Heart left ventricle (tissue), 16 donors: ENCODE data around the gene SSR1. TPM values are rescaled to one million over a fixed set of nuclear protein-coding genes. Genes with fewer than 3 reads are reported as not detected.

Experiments
- ATAC-seq, 4 donors: fragments of 200-7000 bp; cut with Tn5 transposase; one replicate each; pipeline ENCODE4 v1.9.1; 2020 to 2022; ENCODE audit warnings: moderate library complexity in 4 of 4, mild to moderate bottlenecking in 3 of 4, moderate number of reproducible peaks in 1 of 4
- DNase-seq, 5 donors: peaks; one replicate each; pipeline ENCODE4 v3.0.0-alpha.2; 2020
- H3K27ac ChIP-seq, 12 donors: fragments of 200-600 bp; sonication (generic) in 4 of 12; one replicate each; pipeline versions ENCODE4 v1.5.0 to v1.8.0; 2016 to 2022; ENCODE audit warnings: mild to moderate bottlenecking in 2 of 12
- H3K27me3 ChIP-seq, 9 donors: fragments of 200-600 bp; sonication (generic) in 2 of 9; one replicate each; pipeline versions ENCODE4 v1.5.1 to v1.8.0; 2016 to 2022; ENCODE audit warnings: mild to moderate bottlenecking in 3 of 9
- H3K36me3 ChIP-seq, 9 donors: fragments of 200-600 bp; sonication (generic) in 2 of 9; one replicate each; pipeline versions ENCODE4 v1.5.0 to v1.8.0; 2018 to 2022; ENCODE audit warnings: mild to moderate bottlenecking in 2 of 9
- H3K4me1 ChIP-seq, 12 donors: fragments of 200-600 bp; sonication (generic) in 4 of 12; one replicate each; pipeline versions ENCODE4 v1.5.0 to v1.8.0; 2016 to 2022; ENCODE audit warnings: mild to moderate bottlenecking in 3 of 12
- H3K4me3 ChIP-seq, 12 donors: fragments of 200-600 bp; sonication (generic) in 4 of 12; one replicate each; pipeline versions ENCODE4 v1.5.0 to v1.8.0; 2017 to 2022; ENCODE audit warnings: mild to moderate bottlenecking in 9 of 12, moderate library complexity in 4 of 12
- H3K9me3 ChIP-seq, 12 donors: fragments of 200-600 bp; sonication (generic) in 4 of 12; one replicate each; pipeline versions ENCODE4 v1.5.0 to v1.8.0; 2016 to 2022; ENCODE audit warnings: mild to moderate bottlenecking in 1 of 12
- POLR2A ChIP-seq, 2 donors: fragments of 450-650 bp; IDR thresholded peaks; one replicate each; pipeline ENCODE4 v1.6.1; 2017; ENCODE audit warnings: antibody characterized with exemption in 2 of 2, mild to moderate bottlenecking in 2 of 2, moderate library complexity in 2 of 2
- WGBS, 4 donors: extraction: QIAGEN DNeasy Blood & Tissue Kit in 2 of 4; methylation state at CpG; one replicate each; pipeline versions ENCODE4 v1.1.5 to v1.1.7; 2013 to 2018; 5-methylcytosine and 5-hydroxymethylcytosine counted together
- intact Hi-C, 10 donors: fragments of 100-400 bp; cut with DNase I; formaldehyde crosslinking; loops; one replicate each; pipeline versions ENCODE4 v1.11.1 to v1.14.2; 2022
- polyA plus RNA-seq, 2 donors: library from polyadenylated mRNA; stranded (reverse); fragments of 200-250 nt; gene quantifications; one replicate each; pipeline ENCODE4 v1.2.3, GENCODE V29; 2013
- total RNA-seq, 9 donors: library from RNA; depleted of rRNA in 2 of 9; stranded (reverse); fragments of >200 nt in 2 of 9; fragmentation: NEBNext Ultra II Directional in 3 of 9; extraction: Animal tissue kit (Norgen Biotek cat#: 25700) in 3 of 9; gene quantifications; one replicate each; pipeline versions ENCODE4 v1.1.0 to v1.2.4, GENCODE V29; 2016 to 2023
- TF ChIP-seq, protein P1 (sequence below), 12 donors: fragments of 200-600 bp; sonication (generic) in 4 of 12; IDR thresholded peaks; one replicate each; pipeline versions ENCODE4 v1.5.0 to v1.8.0; 2018 to 2022; ENCODE audit warnings: antibody characterized with exemption in 12 of 12, mild to moderate bottlenecking in 5 of 12
- donor health status: ischemic (EF 13 %, LVEDD 7.1; RV severe dilation, severe dysfunction).
- donor health status: healthy with polysubstance abuse.
- donor health status: DM: no; HTN: yes; CAD: no.
- donor health status: DM: no; HTN: no; CAD: no.
- donor health status: ischemic (EF 25% LVEDD 6.9; RV normal size, moderate dysfunction).
- donor health status: ischemic (EF 25% LVEDD 5.7; RV mildly dilated, moderate dysfunction).
- donor health status: healthy.
- donor health status: DM: yes; HTN: yes; CAD: no.
- donor health status: ischemic (EF 35%, LVEDD 5.7; RV mildly dilated, moderate dysfunction).
- donor health status: nonischemic (EF 11% LVEDD 7.7; RV severe dilation, severe dysfunction).
- donor health status: DM: yes; HTN: yes; CAD: no.
- donor health status: PGD.
- donor health status: ischemic (EF 29% LVEDD 5.4; RV normal size, mild dysfunction).
- donor health status: nonischemic (EF 23%, LVEDD 6.1; RV moderate dilation, normal function).

SSR1 gene
- total and polyA plus RNA-seq, 11 donors = 8.6 to 106 (median 67.9) TPM

DNA sequence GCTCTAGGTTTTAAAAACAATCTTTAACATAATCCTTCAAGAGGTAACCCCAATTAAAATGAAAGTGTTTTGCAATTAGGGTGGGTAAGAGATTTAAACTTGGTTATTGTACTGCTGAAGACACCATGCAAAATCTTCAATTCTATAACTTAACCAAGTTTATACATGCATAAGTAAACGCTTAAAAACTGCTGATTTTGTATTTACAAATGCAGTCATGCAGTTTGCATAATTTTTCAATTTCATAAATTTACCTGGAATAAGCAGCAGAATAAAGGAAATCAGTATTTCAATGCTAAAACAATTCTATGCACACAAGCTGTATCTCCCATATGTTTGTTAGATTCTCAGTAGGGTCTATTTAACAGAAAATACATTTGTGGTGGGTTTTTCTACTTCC lies 22.9 kb downstream of the SSR1 start:
- Histone ChIP-seq H3K27me3 (no peaks in the 10 kb centered on the region), H3K4me3 (no peak overlapping the region), H3K4me1 (peaks cover 0 to 7% (median 0%) of the 10 kb centered on the region in 12 donors), H3K27ac (no peak overlapping the region), H3K36me3 (peaks cover 0 to 100% (median 98%) of the 10 kb centered on the region in 9 donors), H3K9me3 (no peaks in the 10 kb centered on the region)
- no peak for TF ChIP-seq POLR2A (IDR thresholded peaks at IDR 0.05)
- TF ChIP-seq, protein P1, sequence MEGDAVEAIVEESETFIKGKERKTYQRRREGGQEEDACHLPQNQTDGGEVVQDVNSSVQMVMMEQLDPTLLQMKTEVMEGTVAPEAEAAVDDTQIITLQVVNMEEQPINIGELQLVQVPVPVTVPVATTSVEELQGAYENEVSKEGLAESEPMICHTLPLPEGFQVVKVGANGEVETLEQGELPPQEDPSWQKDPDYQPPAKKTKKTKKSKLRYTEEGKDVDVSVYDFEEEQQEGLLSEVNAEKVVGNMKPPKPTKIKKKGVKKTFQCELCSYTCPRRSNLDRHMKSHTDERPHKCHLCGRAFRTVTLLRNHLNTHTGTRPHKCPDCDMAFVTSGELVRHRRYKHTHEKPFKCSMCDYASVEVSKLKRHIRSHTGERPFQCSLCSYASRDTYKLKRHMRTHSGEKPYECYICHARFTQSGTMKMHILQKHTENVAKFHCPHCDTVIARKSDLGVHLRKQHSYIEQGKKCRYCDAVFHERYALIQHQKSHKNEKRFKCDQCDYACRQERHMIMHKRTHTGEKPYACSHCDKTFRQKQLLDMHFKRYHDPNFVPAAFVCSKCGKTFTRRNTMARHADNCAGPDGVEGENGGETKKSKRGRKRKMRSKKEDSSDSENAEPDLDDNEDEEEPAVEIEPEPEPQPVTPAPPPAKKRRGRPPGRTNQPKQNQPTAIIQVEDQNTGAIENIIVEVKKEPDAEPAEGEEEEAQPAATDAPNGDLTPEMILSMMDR (IDR thresholded peaks at IDR 0.05) = no peak
- no peak for DNase-seq
- intact Hi-C loops = loop anchor here in 2 of 10 donors (5.0 to 10.0 kb wide), 2 partner anchors 105 to 322 kb away; no protein-coding TSS in a partner anchor
- ATAC-seq = no peak
- WGBS, 4 donors = 90 to 95% (median 93%) methylated on average over 1 of the region's 1 CpG

DNA sequence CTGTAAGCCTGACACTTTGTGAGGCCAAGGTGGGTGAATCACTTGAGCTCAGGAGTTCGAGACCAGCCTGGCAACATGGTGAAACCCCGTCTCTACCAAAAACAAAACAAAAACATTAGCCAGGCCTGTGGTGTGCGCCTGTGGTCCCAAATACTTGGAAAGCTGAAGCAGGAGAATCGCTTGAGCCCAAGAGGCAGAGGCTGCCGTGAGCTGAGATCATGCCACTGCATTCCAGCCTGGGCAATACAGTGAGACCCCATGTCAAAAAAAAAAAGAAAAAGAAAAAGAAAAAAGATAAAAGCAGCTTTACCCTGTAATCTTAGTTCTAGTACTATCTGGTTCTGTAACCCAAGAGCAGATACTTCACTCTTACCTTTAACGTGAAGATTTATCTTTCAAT lies 27.6 kb downstream of the SSR1 start:
- ATAC-seq (no peak), DNase-seq (no peak)
- intact Hi-C loops = loop anchor here in 2 of 10 donors (10.0 kb wide), 3 partner anchors 109 to 329 kb away; no protein-coding TSS in a partner anchor
- Histone ChIP-seq H3K4me1 (peaks cover 0 to 7% (median 0%) of the 10 kb centered on the region in 12 donors), H3K4me3 (no peak overlapping the region), H3K27me3 (no peaks in the 10 kb centered on the region), H3K27ac (no peak overlapping the region), H3K36me3 (peaks cover 0 to 73% (median 66%) of the 10 kb centered on the region in 9 donors), H3K9me3 (no peaks in the 10 kb centered on the region)
- WGBS, 4 donors = 93 to 98% (median 95%) methylated on average over 6 of the region's 6 CpGs
- TF ChIP-seq, protein P1 (IDR thresholded peaks at IDR 0.05) = no peak
- no peak for TF ChIP-seq POLR2A (IDR thresholded peaks at IDR 0.05)

DNA sequence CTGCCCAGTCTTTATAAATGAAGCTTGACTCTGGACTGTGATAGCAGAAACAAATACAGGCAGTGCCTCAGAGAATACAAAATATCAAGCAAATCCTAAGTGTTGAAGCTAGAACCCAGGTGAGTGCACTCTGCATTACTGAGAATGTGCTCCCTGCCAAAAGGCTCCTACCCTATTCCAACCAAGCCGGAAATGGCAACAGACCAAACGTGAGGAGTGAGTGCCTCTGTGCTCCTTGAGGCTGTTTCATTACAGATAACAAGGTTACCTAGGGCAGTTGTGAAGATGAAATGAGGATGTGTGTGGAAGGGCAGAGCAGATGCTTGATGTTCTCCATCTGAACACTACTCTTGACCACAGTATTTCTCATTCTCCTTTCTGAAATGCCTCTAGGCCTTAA lies 29.3 kb downstream of the SSR1 start:
- ATAC-seq (no peak), DNase-seq (no peak)
- TF ChIP-seq POLR2A (IDR thresholded peaks at IDR 0.05) = no peak
- TF ChIP-seq, protein P1 (IDR thresholded peaks at IDR 0.05) = no peak
- Histone ChIP-seq H3K4me3 (no peak overlapping the region), H3K27me3 (no peaks in the 10 kb centered on the region), H3K27ac (no peak overlapping the region), H3K9me3 (no peaks in the 10 kb centered on the region), H3K36me3 (peaks cover 0 to 59% (median 49%) of the 10 kb centered on the region in 9 donors), H3K4me1 (peaks cover 0 to 11% (median 0%) of the 10 kb centered on the region in 12 donors)
- intact Hi-C loops = loop anchor here in 2 of 10 donors (10.0 kb wide), 3 partner anchors 111 to 331 kb away; no protein-coding TSS in a partner anchor
- WGBS, 4 donors = 43 to 86% (median 79%) methylated on average over 2 of the region's 2 CpGs

DNA sequence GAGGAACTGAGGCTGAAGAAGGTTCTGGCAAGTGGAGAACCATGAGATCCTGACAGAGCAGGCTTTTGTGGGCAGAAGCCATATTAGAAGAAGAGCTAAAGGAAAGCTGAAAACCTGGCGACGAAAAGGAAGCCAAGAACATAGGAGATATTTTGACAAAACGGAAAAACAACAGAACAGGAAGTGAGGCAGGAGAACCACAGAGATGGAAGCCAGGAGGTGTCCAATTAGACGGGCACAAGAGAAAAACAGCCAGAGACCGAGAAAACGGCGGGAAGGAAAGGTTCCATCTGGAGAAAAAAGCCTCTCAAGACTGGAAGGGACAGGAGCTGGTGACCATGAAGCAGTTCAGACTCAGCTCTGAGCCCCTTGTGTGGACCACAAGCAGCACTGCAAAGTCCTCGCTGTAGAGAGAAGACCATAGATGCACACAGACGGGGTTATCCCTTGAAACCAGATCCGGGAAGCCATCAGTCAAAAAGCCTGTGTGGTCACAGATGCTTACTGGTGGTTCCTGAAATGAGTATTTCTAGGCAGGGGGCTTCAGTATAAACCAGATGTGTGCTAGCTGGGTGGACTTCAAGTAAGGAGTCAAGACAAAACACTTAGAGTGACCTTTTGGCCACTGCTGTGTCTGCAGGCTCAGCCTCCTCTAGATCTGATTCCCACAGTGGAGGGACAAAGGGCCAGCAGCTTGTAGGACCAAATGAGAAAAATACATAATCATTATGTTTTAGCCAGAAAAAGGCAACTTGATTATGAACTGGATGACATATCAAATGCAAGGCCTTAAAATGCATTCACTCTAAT lies 30.7 kb downstream of the SSR1 start:
- TF ChIP-seq POLR2A (IDR thresholded peaks at IDR 0.05) = no peak
- TF ChIP-seq, protein P1 (IDR thresholded peaks at IDR 0.05) = no peak
- peaks cover 0 to 45% (median 35%) of the 10 kb centered on the region in 9 donors for H3K36me3 ChIP-seq
- DNase-seq (no peak), ATAC-seq (no peak)
- H3K4me3 ChIP-seq = no peak overlapping the region
- H3K9me3 ChIP-seq = no peaks in the 10 kb centered on the region
- H3K27ac ChIP-seq = peak overlapping the region in 1 of 12 donors; percentile 9
- no peaks in the 10 kb centered on the region for H3K27me3 ChIP-seq
- H3K4me1 ChIP-seq = peaks cover 0 to 20% (median 0%) of the 10 kb centered on the region in 12 donors
- intact Hi-C loops = loop anchor here in 2 of 10 donors (10.0 kb wide), 3 partner anchors 112 to 332 kb away; no protein-coding TSS in a partner anchor
- 69 to 77% (median 73%) methylated on average over 10 of the region's 10 CpGs for WGBS, 4 donors
